HepG2 (cell line): Measurements from ENCODE around the gene MAP1LC3B. TPM values are rescaled to one million over a fixed set of nuclear protein-coding genes. Genes with fewer than 3 reads are reported as not detected.

ENCODE experiments used
- ATAC-seq: fragments of 200-7000 bp; cut with Tn5 transposase; 3 replicates; pipeline ENCODE4 v1.9.1; 2020; ENCODE audit warnings: mild to moderate bottlenecking, moderate library complexity
- BruUV-seq: library from RNA; stranded (reverse); fragments of 400-500 nt; replicated peaks from 2 replicates; lab custom pipeline; 2021; lab: Mats Ljungman, UMichigan
- CTCF ChIA-PET: fragments of 300-600 bp; formaldehyde crosslinking; extraction: SDS; loops from one replicate; lab custom pipeline; 2021; ENCODE audit warnings: low total read pairs, inconsistent platforms, low intra/inter-chr PET ratio; lab: Yijun Ruan, JAX
- POLR2A ChIA-PET: fragments of 350-600 bp; sonication (Branson Sonifier 250); formaldehyde crosslinking; loops from one replicate; lab custom pipeline; 2020; ENCODE audit warnings: antibody characterized with exemption, inconsistent platforms; lab: Yijun Ruan, JAX
- DNase-seq: peaks from one replicate; pipeline ENCODE4 v3.0.0-alpha.2; 2015; ENCODE audit warnings: low spot score
- FAIRE-seq: peaks from 3 replicates; lab custom pipeline; 2011; peaks lifted over from hg19 to GRCh38; lab: Jason Lieb, UNC
- H2AFZ ChIP-seq: one replicate; pipeline ENCODE4 v1.6.1; 2011; ENCODE audit warnings: low read length, inconsistent platforms
- H3K27ac ChIP-seq: fragments of 300-600 bp; 3 replicates; pipeline ENCODE4 v1.8.0; 2011; ENCODE audit warnings: mixed run types, mild to moderate bottlenecking, mixed read lengths, low read length, inconsistent platforms; ENCODE audit not compliant: insufficient read depth; ENCODE audit errors: extremely low read length
- H3K27me3 ChIP-seq, 2 experiments: fragments of 200-600 bp in 1 of 2; 2 replicates in 1 of 2; 3 replicates in 1 of 2; pipeline versions ENCODE4 v1.6.0 to v1.8.0; 2011; ENCODE audit warnings: low read length in 2 of 2, mild to moderate bottlenecking in 2 of 2, moderate library complexity in 2 of 2, inconsistent platforms in 1 of 2; ENCODE audit not compliant: insufficient read depth in 2 of 2, control insufficient read depth in 1 of 2
- H3K36me3 ChIP-seq, 2 experiments: fragments of 200-600 bp in 1 of 2; replicated peaks in 1 of 2; 2 replicates in 1 of 2; 3 replicates in 1 of 2; pipeline versions ENCODE4 v1.5.1 to v1.8.0; 2011; ENCODE audit warnings: low read length in 2 of 2, inconsistent platforms in 1 of 2; ENCODE audit not compliant: insufficient read depth in 2 of 2, control insufficient read depth in 1 of 2
- H3K4me1 ChIP-seq: 2 replicates; pipeline ENCODE4 v1.5.1; 2012; ENCODE audit warnings: low read length, inconsistent platforms; ENCODE audit not compliant: insufficient read depth
- H3K4me2 ChIP-seq: 2 replicates; pipeline ENCODE4 v1.6.0; 2011; ENCODE audit warnings: low read depth, low read length, inconsistent platforms
- H3K4me3 ChIP-seq, 3 experiments: fragments of 200-600 bp in 1 of 3; sonication (generic), shearing (Covaris generic) in 1 of 3; replicated peaks in 1 of 3; 2 replicates each; pipeline ENCODE4 v1.5.1; 2011 to 2016; ENCODE audit warnings: low read length in 3 of 3, inconsistent platforms in 2 of 3, low read depth in 2 of 3, mild to moderate bottlenecking in 2 of 3, control low read depth in 1 of 3, mixed read lengths in 1 of 3; ENCODE audit not compliant: insufficient read depth in 1 of 3
- H3K79me2 ChIP-seq: one replicate; pipeline ENCODE4 v1.6.1; 2011; ENCODE audit warnings: low read length, inconsistent platforms; ENCODE audit not compliant: insufficient read depth
- H3K9ac ChIP-seq: 2 replicates; pipeline ENCODE4 v1.6.0; 2011; ENCODE audit warnings: mild to moderate bottlenecking, low read depth, low read length, inconsistent platforms; ENCODE audit not compliant: insufficient read depth
- H3K9me3 ChIP-seq: 2 replicates; pipeline ENCODE4 v1.5.1; 2012; ENCODE audit warnings: mild to moderate bottlenecking, low read length
- H4K20me1 ChIP-seq: 2 replicates; pipeline ENCODE4 v1.6.0; 2011; ENCODE audit warnings: inconsistent platforms, mild to moderate bottlenecking, low read length, moderate library complexity; ENCODE audit not compliant: insufficient read depth
- ATF5 ChIP-seq: sonication (generic); formaldehyde crosslinking; IDR thresholded peaks from 2 replicates; pipeline ENCODE4 v1.4.0; 2020; ENCODE audit warnings: mild to moderate bottlenecking, low read depth, missing genetic modification reagents
- ELK4 ChIP-seq: sonication (generic); formaldehyde crosslinking; IDR thresholded peaks from 2 replicates; pipeline ENCODE4 v1.9.0; 2021; ENCODE audit warnings: missing genetic modification reagents, borderline replicate concordance
- HDAC2 ChIP-seq: sonication (generic); formaldehyde crosslinking; IDR thresholded peaks from 2 replicates; pipeline ENCODE4 v1.4.0; 2020; ENCODE audit warnings: missing genetic modification reagents
- IRF1 ChIP-seq: sonication (generic); formaldehyde crosslinking; IDR thresholded peaks from 2 replicates; pipeline ENCODE4 v1.4.0; 2020; ENCODE audit warnings: low read depth, mild to moderate bottlenecking, missing genetic modification reagents
- KLF11 ChIP-seq: IDR thresholded peaks from 2 replicates; pipeline ENCODE4 v1.6.1; 2016; ENCODE audit warnings: missing compliant biosample characterization
- MAFF ChIP-seq: IDR thresholded peaks from 2 replicates; pipeline ENCODE4 v1.6.1; 2011; ENCODE audit warnings: low read depth, low read length, improper control_type of control experiment
- ONECUT2 ChIP-seq: sonication (generic); formaldehyde crosslinking; IDR thresholded peaks from 2 replicates; pipeline ENCODE4 v1.4.0; 2020; ENCODE audit warnings: missing genetic modification reagents
- RBFOX2 ChIP-seq: fragments of 200-400 bp; formaldehyde crosslinking; IDR thresholded peaks from 2 replicates; pipeline ENCODE4 v1.6.1; 2017; ENCODE audit warnings: low read depth, mild to moderate bottlenecking, low read length
- RNF2 ChIP-seq: fragments of 450-650 bp; conservative IDR thresholded peaks from 2 replicates; pipeline ENCODE4 v1.6.1; 2016; ENCODE audit warnings: low read depth
- SMYD3 ChIP-seq: sonication (generic); formaldehyde crosslinking; IDR thresholded peaks from 2 replicates; pipeline ENCODE4 v1.8.1; 2023; ENCODE audit warnings: mild to moderate bottlenecking, missing genetic modification reagents
- ZFP82 ChIP-seq: sonication (generic); formaldehyde crosslinking; IDR thresholded peaks from 2 replicates; pipeline ENCODE4 v1.5.1; 2020; ENCODE audit warnings: mild to moderate bottlenecking, missing genetic modification reagents, borderline replicate concordance
- ZFYVE20 ChIP-seq: sonication (generic); formaldehyde crosslinking; IDR thresholded peaks from 2 replicates; pipeline ENCODE4 v1.8.0; 2023; ENCODE audit warnings: low read depth, mild to moderate bottlenecking, moderate library complexity, missing genetic modification reagents, borderline replicate concordance
- ZNF225 ChIP-seq: sonication (generic); formaldehyde crosslinking; IDR thresholded peaks from 2 replicates; pipeline ENCODE4 v1.4.0; 2020; ENCODE audit warnings: mild to moderate bottlenecking, missing genetic modification reagents
- ZNF251 ChIP-seq: sonication (generic); formaldehyde crosslinking; IDR thresholded peaks from 2 replicates; pipeline ENCODE4 v1.9.0; 2021; ENCODE audit warnings: mild to moderate bottlenecking, missing genetic modification reagents
- ZNF317 ChIP-seq: sonication (generic); formaldehyde crosslinking; IDR thresholded peaks from 2 replicates; pipeline ENCODE4 v1.5.0; 2020; ENCODE audit warnings: mild to moderate bottlenecking, missing genetic modification reagents
- ZNF563 ChIP-seq: sonication (generic); formaldehyde crosslinking; IDR thresholded peaks from 2 replicates; pipeline ENCODE4 v1.8.0; 2022; ENCODE audit warnings: mild to moderate bottlenecking, moderate library complexity, missing genetic modification reagents
- ZNF724P ChIP-seq: sonication (generic); formaldehyde crosslinking; IDR thresholded peaks from 2 replicates; pipeline ENCODE4 v1.8.0; 2022; ENCODE audit warnings: missing genetic modification reagents, borderline replicate concordance
- ZNF768 ChIP-seq: sonication (generic); formaldehyde crosslinking; IDR thresholded peaks from 2 replicates; pipeline ENCODE4 v1.4.0; 2020; ENCODE audit warnings: missing genetic modification reagents
- WGBS: methylation state at CpG from one replicate; pipeline ENCODE4 v1.1.6; 2017; ENCODE audit warnings: low lambda C conversion rate; 5-methylcytosine and 5-hydroxymethylcytosine counted together
- in situ Hi-C: cut with HindIII; loops from 2 replicates; pipeline ENCODE4 v1.10.0; 2017; ENCODE audit warnings: low pct_unique_long_range_greater_than_20kb; ENCODE audit not compliant: extremely low pct_ligation_motif_present
- intact Hi-C: fragments of 100-400 bp; cut with micrococcal nuclease; formaldehyde crosslinking; loops from one replicate; pipeline ENCODE4 v1.10.0; 2022; ENCODE audit not compliant: unreplicated experiment
- polyA plus RNA-seq, 8 experiments: library from polyadenylated mRNA; depleted of rRNA in 3 of 8; stranded (reverse) in 7 of 8; unstranded in 1 of 8; fragments of >200 nt; fragmentation: Illumina TruSeq in 4 of 8; extraction: Trizol in 4 of 8; gene quantifications; 2 replicates each; pipeline versions ENCODE4 v1.2.1 to v1.2.3, GENCODE V29; 2011 to 2016; ENCODE audit warnings: low read depth in 4 of 8, missing spikeins in 1 of 8, mixed read lengths in 1 of 8; ENCODE audit not compliant: insufficient read depth in 1 of 8
- total RNA-seq, 5 experiments: library from RNA; depleted of rRNA; stranded (reverse); fragments of >200 nt; fragmentation: Illumina TruSeq; extraction: Trizol; gene quantifications; 2 replicates each; pipeline ENCODE4 v1.2.3, GENCODE V29; 2016; ENCODE audit warnings: low read depth in 1 of 5

The MAP1LC3B gene
- total and polyA plus RNA-seq, 2 of the 13 experiments (the other 11 are each of a cell fraction or from before 2014, with no cell fraction given): 15.7 to 37.4 TPM

GRCh38 chr16:87423429-87423828 is 31.3 kb downstream of the MAP1LC3B start:
- Histone ChIP-seq H3K4me1 (no peaks in the 10 kb centered on the region), H3K79me2 (peaks cover 5% of the 10 kb centered on the region), H3K9me3 (no peaks in the 10 kb centered on the region), H3K4me2 (no peak overlapping the region), H3K36me3 (peaks cover 34 to 80% of the 10 kb centered on the region in 2 experiments), H3K9ac (no peak overlapping the region), H2AFZ (no peak overlapping the region), H3K27ac (no peak overlapping the region), H3K27me3 (no peaks in the 10 kb centered on the region), H4K20me1 (peaks cover 3% of the 10 kb centered on the region), H3K4me3 (no peak overlapping the region)
- intact Hi-C loops (no loop called here), in situ Hi-C loops (no loop called here)
- no peak for TF ChIP-seq RNF2
- no peak for TF ChIP-seq HDAC2
- no peak for TF ChIP-seq ONECUT2
- TF ChIP-seq MAFF: no peak
- TF ChIP-seq ZFP82 (CRISPR knock-in tag): no peak
- TF ChIP-seq ZNF317 (CRISPR knock-in tag): no peak
- TF ChIP-seq ATF5 (CRISPR knock-in tag): no peak
- TF ChIP-seq ZFYVE20 (CRISPR knock-in tag): no peak
- TF ChIP-seq IRF1 (CRISPR knock-in tag): no peak
- no peak for TF ChIP-seq ZNF251
- TF ChIP-seq ZNF724P (CRISPR knock-in tag): no peak
- TF ChIP-seq ZNF768 (CRISPR knock-in tag): no peak
- no peak for TF ChIP-seq KLF11 (CRISPR knock-in tag)
- TF ChIP-seq ZNF563 (CRISPR knock-in tag): no peak
- no peak for TF ChIP-seq ELK4 (CRISPR knock-in tag)
- no peak for TF ChIP-seq ZNF225 (CRISPR knock-in tag)
- no peak for TF ChIP-seq SMYD3 (CRISPR knock-in tag)
- no peak for TF ChIP-seq RBFOX2
- DNase-seq: no peak
- no peak for ATAC-seq
- no peak for FAIRE-seq
- BruUV-seq: no TSS peak
- ChIA-PET POLR2A (no interaction called here), CTCF (no interaction called here)
- 96% methylated on average over 15 of the region's 15 CpGs for WGBS
